ENCODE results near the gene CHRM5.

- TF ChIP-seq CTCF (optimal IDR thresholded peaks at IDR 0.05 in 1 of 3, IDR thresholded peaks at IDR 0.05 in 1 of 3, conservative IDR thresholded peaks at IDR 0.05 in 1 of 3; ENCODE audit: extremely low read depth in 1 of 3, insufficient read depth in 2 of 3, low read length in 3 of 3) (no peak), EZH2 (IDR thresholded peaks at IDR 0.05; ENCODE audit: low read length) (no peak)
Measured at GRCh38 chr15:34059476-34059875, 91.2 kb downstream of the CHRM5 start.
